ENCODE data around the gene FAM151A.

The FAM151A gene

GRCh38 chr1:54575605-54576290, 47.6 kb downstream of the FAM151A start:
- no peak for DNase-seq

GRCh38 chr1:54575161-54575560, 48.2 kb downstream of the FAM151A start:
- DNase-seq = no peak

- DNase-seq = no peak
Observed at GRCh38 chr1:54574158-54574778, 49.1 kb downstream of the FAM151A start.

DNA sequence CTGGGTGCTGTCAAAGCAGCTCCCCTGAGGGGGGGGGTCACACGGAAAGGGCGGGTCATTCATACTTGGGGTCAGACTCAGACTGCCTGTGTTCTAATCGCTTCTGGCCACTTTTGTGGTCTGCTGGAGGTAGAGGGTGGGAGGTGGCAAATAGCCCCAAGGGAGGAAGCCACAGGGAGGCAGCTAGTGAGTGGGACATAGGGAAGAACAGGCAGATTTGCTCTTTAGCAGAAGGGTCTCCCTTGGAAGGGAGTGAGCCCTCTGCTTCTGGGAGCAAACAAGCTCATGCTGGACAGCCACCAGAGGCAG, 50.8 kb downstream of the FAM151A start:
- DNase-seq = no peak

DNA sequence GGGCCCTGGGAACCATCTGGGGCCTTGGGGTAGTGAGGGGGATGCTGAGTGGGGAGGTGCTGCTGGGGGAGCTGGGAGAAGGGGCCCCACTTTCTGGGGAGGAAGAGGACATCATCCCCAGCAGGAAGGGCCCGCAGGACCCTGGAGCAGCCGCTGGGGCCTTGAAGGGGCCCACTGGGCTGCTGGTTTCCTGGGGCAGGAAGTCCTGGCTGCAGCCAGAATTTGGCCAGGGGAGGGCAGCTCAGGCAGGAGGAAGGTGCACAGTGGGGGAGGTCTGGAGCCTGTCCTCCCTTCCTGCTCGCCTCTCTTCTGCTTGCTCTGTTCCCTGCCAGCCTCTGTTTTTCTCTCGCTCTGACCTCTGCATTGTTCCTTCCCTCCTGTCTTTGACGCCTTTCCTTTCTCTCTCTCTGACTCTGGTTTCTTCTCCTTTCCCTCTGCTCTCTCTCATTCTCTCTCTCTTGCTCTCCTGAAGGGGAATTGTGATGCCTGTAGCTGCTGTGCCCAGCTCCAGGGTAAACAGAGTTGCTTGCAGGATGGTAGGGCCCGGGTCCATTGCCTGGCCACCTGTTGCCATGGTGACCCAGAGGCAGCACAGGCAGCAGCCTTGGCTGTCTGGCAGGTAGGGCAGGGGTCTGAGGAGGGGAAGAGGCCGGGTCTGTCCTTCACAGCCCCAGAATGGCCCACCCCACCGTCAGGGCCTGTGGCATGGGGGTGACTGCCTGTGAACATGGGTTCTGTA, 51.4 kb downstream of the FAM151A start:
- no peak for DNase-seq

DNA sequence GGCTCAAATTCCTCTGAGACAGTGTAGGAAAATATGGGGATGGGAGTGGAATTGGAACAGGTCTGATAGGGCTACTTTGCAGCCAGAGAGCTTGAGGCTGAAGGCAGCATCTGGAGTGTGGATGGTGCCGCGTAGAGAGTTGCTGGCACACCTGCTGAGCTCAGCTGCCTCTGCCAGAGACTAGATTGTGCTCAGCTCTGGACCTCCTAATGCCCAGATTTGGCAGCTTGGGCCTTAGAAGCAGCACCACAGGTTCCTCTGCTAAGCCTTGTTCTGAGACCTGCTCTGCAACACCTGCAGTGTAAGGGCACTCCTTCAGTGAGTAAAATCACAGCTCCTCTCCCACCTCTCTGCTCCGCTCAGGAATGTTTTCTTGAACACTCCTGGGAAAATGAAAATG, 52.0 kb downstream of the FAM151A start:
- no peak for DNase-seq

GRCh38 chr1:54570161-54570560, 53.2 kb downstream of the FAM151A start:
- no peak for DNase-seq

GRCh38 chr1:54569339-54569738, 54.0 kb downstream of the FAM151A start:
- DNase-seq = no peak

- no peak for DNase-seq
Observed at GRCh38 chr1:54567961-54568360, 55.4 kb downstream of the FAM151A start.

DNA sequence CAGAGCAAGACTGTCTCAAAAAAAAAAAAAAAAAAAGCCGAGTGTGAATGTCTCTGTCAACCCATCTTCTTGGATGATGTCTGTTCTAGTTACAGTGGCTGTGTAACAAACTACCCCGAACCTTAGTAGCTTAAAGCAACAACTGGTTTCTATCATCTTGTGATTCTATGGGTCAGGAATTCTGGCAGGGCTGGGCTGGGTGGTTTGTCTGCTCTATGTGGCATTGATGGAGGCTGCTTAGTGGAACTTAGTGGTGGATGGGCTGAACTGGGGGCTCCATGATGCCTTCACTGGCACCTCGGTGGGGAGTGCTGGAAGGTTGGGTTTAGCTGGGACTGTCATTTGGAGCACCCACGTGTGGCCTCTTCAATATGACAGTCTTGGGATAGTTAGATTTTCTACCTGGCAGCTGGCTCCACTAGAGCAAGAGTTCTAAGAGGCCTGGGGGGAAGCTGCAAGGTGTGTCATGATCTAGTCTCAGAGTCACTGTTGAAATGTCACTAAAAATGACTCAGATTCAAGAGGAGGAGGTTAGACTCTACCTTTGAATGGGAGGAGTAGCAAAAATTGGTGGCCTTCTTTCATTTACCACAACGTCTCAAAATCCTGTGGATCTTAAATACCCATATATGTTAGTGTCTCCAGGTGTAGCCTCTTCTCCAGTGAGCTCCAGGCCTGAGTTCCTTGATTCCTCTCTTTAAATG, 56.7 kb downstream of the FAM151A start:
- DNase-seq = no peak

- no peak for DNase-seq
Observed at GRCh38 chr1:54565113-54565501, 58.2 kb downstream of the FAM151A start.

DNA sequence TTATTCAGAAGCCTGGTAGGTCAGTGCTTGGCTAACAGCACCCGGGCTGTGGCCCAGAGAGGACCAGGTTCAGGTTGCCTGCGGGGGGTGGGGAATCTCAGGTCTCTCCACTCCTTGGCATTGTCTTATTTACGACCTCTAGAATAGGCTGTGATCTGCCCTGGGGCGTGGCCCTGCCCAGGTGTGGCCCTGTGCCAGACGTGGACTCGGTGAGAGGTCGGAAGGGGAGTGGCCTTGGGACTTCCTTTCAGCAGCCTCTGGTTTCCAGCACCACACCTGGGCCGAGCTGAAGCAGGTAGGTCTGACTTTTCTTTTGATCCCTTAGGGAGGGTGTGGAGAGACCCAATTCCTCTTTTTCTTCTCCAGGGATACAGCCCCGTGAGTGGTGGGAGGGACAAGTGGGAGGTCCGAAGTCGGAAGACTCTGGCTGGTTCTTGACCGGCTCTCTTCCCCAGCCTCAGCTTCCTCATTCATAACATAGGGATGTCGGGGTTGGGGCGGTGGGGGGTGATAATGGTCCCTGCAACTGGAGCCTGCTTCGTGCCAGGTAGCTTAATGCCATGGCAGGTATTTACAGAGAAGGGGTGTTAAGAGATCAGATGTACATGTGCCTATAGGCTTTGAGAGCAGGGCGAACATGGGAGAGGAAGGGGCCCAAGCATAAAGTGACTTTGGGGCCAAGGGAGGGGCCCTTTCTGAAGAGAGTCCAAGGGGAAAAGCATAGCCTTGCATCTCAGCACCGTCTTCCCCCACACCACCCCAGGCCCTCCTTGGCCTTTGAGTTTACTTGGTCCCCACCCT, 58.8 kb downstream of the FAM151A start:
- no peak for DNase-seq

DNA sequence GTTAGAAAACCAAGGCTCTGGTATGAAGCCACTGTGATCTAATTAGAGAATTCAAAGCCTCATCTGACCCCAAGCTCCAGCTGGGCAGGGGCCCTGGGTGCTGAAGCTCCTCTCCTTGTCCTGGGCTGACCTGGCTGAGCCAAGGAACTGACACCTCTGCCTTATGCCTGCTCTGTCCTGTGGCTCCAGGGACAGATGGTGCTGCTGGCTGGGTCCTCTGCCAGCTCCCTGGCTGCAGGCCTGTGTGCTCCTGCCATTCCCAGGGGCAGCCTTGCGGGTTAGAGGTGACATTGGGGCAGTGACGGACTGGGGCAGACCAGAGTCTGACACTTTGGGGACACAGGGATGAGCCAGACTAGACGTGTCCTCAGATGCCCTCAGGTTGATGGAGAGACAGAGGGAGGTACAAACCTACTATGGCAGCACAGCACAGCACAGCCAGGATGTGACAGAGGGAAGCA, 63.5 kb downstream of the FAM151A start:
- DNase-seq = no peak
